Renal cortex interstitium (tissue), 11 donors: ENCODE results near the gene CD247. TPM values are rescaled to one million over a fixed set of nuclear protein-coding genes. Genes with fewer than 3 reads are reported as not detected.

Experiments used
- DNase-seq, 11 donors: peaks; one replicate each; pipeline ENCODE4 v3.0.0-alpha.2; 2013; ENCODE audit warnings: low read depth in 9 of 11, low spot score in 4 of 11; ENCODE audit errors: extremely low read depth in 1 of 11
- polyA plus RNA-seq, 3 donors: library from polyadenylated mRNA; unstranded; fragments of 120-200 nt; gene quantifications; one replicate each; pipeline ENCODE4 v1.2.1, GENCODE V29; 2013; ENCODE audit not compliant: insufficient read length in 3 of 3

The CD247 gene
- polyA plus RNA-seq, 3 donors: 0.36 to 0.72 (median 0.50) TPM

- DNase-seq: no peak
Measured at GRCh38 chr1:167453123-167453522, 65.2 kb downstream of the CD247 start.

GRCh38 chr1:167452483-167452882, 65.8 kb downstream of the CD247 start:
- DNase-seq: no peak

GRCh38 chr1:167450843-167451242, 67.5 kb downstream of the CD247 start:
- no peak for DNase-seq

- DNase-seq: no peak
Measured at GRCh38 chr1:167447521-167448136, 70.7 kb downstream of the CD247 start.

GRCh38 chr1:167446966-167447365, 71.4 kb downstream of the CD247 start:
- DNase-seq: no peak

GRCh38 chr1:167443757-167444156, 74.6 kb downstream of the CD247 start:
- no peak for DNase-seq

GRCh38 chr1:167442854-167443565, 75.3 kb downstream of the CD247 start:
- no peak for DNase-seq

GRCh38 chr1:167442142-167442848, 76.0 kb downstream of the CD247 start:
- peak in 7 of 11 donors; percentile 50 to 79 (median 61) for DNase-seq

GRCh38 chr1:167441222-167441621, 77.1 kb downstream of the CD247 start:
- no peak for DNase-seq

GRCh38 chr1:167440776-167441175, 77.6 kb downstream of the CD247 start:
- DNase-seq: no peak

GRCh38 chr1:167440345-167440744, 78.0 kb downstream of the CD247 start:
- no peak for DNase-seq

- DNase-seq: peak in 6 of 11 donors; percentile 18 to 52 (median 35)
Measured at GRCh38 chr1:167439301-167439988, 78.9 kb downstream of the CD247 start.

- no peak for DNase-seq
Measured at GRCh38 chr1:167438171-167439138, 79.9 kb downstream of the CD247 start.

- no peak for DNase-seq
Measured at GRCh38 chr1:167435484-167435883, 82.8 kb downstream of the CD247 start.

- no peak for DNase-seq
Measured at GRCh38 chr1:167434306-167434705, 84.0 kb downstream of the CD247 start.

GRCh38 chr1:167433884-167434283, 84.4 kb downstream of the CD247 start:
- no peak for DNase-seq

- DNase-seq: no peak
Measured at GRCh38 chr1:167432780-167433179, 85.5 kb downstream of the CD247 start.

GRCh38 chr1:167431909-167432650, 86.2 kb downstream of the CD247 start:
- DNase-seq: no peak
